Immature natural killer cell (primary cell): ENCODE results near the gene CORIN. TPM values are rescaled to one million over a fixed set of nuclear protein-coding genes. Genes with fewer than 3 reads are reported as not detected.
"Not testable (repeated sequence)": the region's sequence is repeated elsewhere in the genome, so short reads cannot be mapped to it uniquely, and the experiment has no call there.

Experiments used
- DNase-seq, 3 donors: peaks; one replicate each; pipeline ENCODE4 v3.0.0; 2022; ENCODE audit warnings: mixed read lengths in 1 of 3
- H3K27ac Mint-ChIP-seq, 6 donors: one replicate each; pipeline ENCODE4 v1.8.0; 2020; ENCODE audit warnings: mixed read lengths in 6 of 6, mild to moderate bottlenecking in 5 of 6, inconsistent platforms in 4 of 6, moderate library complexity in 3 of 6
- H3K27me3 Mint-ChIP-seq, 3 donors: one replicate each; pipeline ENCODE4 v1.8.0; 2020 to 2021; ENCODE audit warnings: low read depth in 3 of 3, mild to moderate bottlenecking in 3 of 3, mixed read lengths in 3 of 3, moderate library complexity in 3 of 3, inconsistent platforms in 1 of 3
- H3K36me3 Mint-ChIP-seq, 3 donors: one replicate each; pipeline ENCODE4 v1.8.0; 2020; ENCODE audit warnings: mixed read lengths in 3 of 3, inconsistent platforms in 2 of 3, mild to moderate bottlenecking in 2 of 3
- H3K4me1 Mint-ChIP-seq, 2 donors: one replicate each; pipeline ENCODE4 v1.8.0; 2020; ENCODE audit warnings: inconsistent platforms in 2 of 2, mild to moderate bottlenecking in 2 of 2, mixed read lengths in 2 of 2, moderate library complexity in 1 of 2
- H3K4me3 Mint-ChIP-seq, 5 donors: one replicate each; pipeline ENCODE4 v1.8.0; 2020; ENCODE audit warnings: mild to moderate bottlenecking in 5 of 5, mixed read lengths in 5 of 5, inconsistent platforms in 3 of 5, moderate library complexity in 3 of 5
- H3K9me3 Mint-ChIP-seq, 6 donors: one replicate each; pipeline ENCODE4 v1.8.0; 2020; ENCODE audit warnings: mild to moderate bottlenecking in 6 of 6, mixed read lengths in 6 of 6, inconsistent platforms in 4 of 6, moderate library complexity in 3 of 6
- polyA plus RNA-seq, 3 donors: library from polyadenylated mRNA; unstranded; fragments of 300-500 nt; fragmentation: Illumina TruSeq; gene quantifications; one replicate each; pipeline ENCODE4 v1.2.3, GENCODE V29; 2021

Gene CORIN
- polyA plus RNA-seq, 3 donors from 2014 or later = not detected

GRCh38 chr4:47719576-47719975 is 118.3 kb downstream of the CORIN start:
- Mint-ChIP-seq H3K4me1 (no peaks in the 10 kb centered on the region), H3K27me3 (peaks cover 0 to 6% (median 4%) of the 10 kb centered on the region in 3 donors), H3K9me3 (no peaks in the 10 kb centered on the region), H3K27ac (no peak overlapping the region), H3K36me3 (no peaks in the 10 kb centered on the region), H3K4me3 (no peak overlapping the region)
- DNase-seq = no peak

DNA sequence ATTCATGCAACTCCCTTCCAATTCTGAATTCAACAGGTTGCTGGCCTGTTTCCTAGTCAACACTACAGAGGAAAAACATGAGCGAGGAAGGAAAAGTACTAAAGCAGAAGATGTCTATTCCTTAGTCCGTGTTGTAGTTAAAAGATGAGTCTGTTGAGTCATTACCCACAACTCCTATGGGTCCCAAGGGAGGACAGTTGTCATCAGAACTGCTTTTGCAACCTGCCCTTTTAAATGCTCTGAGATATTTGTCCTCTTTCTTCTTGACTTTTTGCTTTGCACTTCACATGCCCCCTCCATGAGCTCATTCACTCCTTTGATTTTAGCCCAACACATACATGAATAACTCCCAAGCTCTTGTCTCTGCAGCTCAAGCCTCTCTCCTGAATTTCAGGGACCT is 119.2 kb downstream of the CORIN start:
- Mint-ChIP-seq H3K27me3 (peaks cover 0 to 6% (median 2%) of the 10 kb centered on the region in 3 donors), H3K9me3 (no peaks in the 10 kb centered on the region), H3K4me1 (no peaks in the 10 kb centered on the region), H3K27ac (no peak overlapping the region), H3K36me3 (no peaks in the 10 kb centered on the region), H3K4me3 (no peak overlapping the region)
- DNase-seq = no peak

DNA sequence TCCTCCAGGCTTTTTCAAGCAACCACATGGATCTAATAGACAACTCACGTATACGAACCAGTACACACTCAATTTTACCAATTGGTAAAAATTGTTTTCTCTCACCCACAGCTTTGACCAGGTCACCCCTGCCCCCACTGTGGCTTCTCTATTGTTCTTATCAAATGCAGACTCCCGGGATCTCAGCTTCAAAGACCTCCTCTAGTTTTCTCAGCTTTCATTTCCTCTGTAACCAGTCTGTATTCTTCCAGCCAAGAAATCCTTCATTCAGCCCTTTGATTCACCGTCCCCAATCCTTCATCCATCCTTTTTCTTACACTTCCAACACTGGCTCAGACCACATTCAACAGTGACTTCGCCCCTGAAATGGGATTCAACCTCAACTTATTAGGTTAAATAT is 120.7 kb downstream of the CORIN start:
- DNase-seq = no peak
- no peak overlapping the region for H3K27ac Mint-ChIP-seq
- H3K27me3 Mint-ChIP-seq = peaks cover 0 to 5% (median 2%) of the 10 kb centered on the region in 3 donors
- no peaks in the 10 kb centered on the region for H3K36me3 Mint-ChIP-seq
- H3K4me3 Mint-ChIP-seq = no peak overlapping the region
- no peaks in the 10 kb centered on the region for H3K4me1 Mint-ChIP-seq
- H3K9me3 Mint-ChIP-seq = no peaks in the 10 kb centered on the region

DNA sequence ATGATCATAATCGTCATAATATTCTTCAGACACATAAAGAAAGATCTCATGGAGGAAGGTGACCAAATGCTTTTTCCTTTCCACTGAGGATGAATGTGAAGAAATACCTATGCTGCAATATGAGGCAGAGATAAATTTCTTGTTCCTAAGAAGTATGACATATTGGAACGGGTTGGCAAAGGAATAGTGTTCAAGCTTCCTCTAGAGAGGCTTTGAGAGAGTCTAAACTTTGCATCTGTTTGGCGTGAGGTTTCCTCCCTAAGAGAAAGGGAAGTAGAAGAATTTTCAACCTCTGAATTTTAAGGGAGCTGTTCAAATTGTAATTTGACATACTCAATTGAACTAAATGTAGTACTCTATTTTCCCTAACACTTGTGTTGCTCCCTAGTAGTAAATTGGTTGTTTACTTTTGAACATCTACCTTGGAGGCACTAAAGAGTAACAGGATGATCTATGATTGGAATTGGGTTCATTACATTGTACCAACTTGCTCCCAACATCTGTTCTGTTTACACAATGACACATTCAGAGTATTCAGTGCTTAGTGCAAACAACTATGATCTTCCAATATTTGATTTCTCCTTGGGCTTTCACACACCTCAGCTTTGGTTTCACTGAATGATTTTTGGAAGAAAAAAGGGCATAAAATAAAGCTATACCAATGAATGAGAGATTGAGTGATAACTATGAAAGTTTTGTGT is 122.0 kb downstream of the CORIN start:
- Mint-ChIP-seq H3K4me1 (no peaks in the 10 kb centered on the region), H3K27me3 (peaks cover 1 to 6% (median 2%) of the 10 kb centered on the region in 3 donors), H3K36me3 (no peaks in the 10 kb centered on the region), H3K9me3 (no peaks in the 10 kb centered on the region), H3K27ac (no peak overlapping the region), H3K4me3 (no peak overlapping the region)
- no peak for DNase-seq

- no peak for DNase-seq
- H3K27ac Mint-ChIP-seq = no peak overlapping the region
- H3K9me3 Mint-ChIP-seq = no peaks in the 10 kb centered on the region
- H3K27me3 Mint-ChIP-seq = peaks cover 1 to 6% (median 2%) of the 10 kb centered on the region in 3 donors
- no peak overlapping the region for H3K4me3 Mint-ChIP-seq
- no peaks in the 10 kb centered on the region for H3K4me1 Mint-ChIP-seq
- H3K36me3 Mint-ChIP-seq = no peaks in the 10 kb centered on the region
Measured at GRCh38 chr4:47714269-47714668, 123.6 kb downstream of the CORIN start.

- H3K4me1 Mint-ChIP-seq = no peaks in the 10 kb centered on the region
- H3K27ac Mint-ChIP-seq = no peak overlapping the region
- no peaks in the 10 kb centered on the region for H3K9me3 Mint-ChIP-seq
- no peaks in the 10 kb centered on the region for H3K36me3 Mint-ChIP-seq
- no peak overlapping the region for H3K4me3 Mint-ChIP-seq
- no peak for DNase-seq
- H3K27me3 Mint-ChIP-seq = peaks cover 1 to 6% (median 2%) of the 10 kb centered on the region in 3 donors
Measured at GRCh38 chr4:47713129-47713834, 124.6 kb downstream of the CORIN start.

- no peaks in the 10 kb centered on the region for H3K9me3 Mint-ChIP-seq
- no peak for DNase-seq
- no peaks in the 10 kb centered on the region for H3K36me3 Mint-ChIP-seq
- no peak overlapping the region for H3K27ac Mint-ChIP-seq
- no peaks in the 10 kb centered on the region for H3K4me1 Mint-ChIP-seq
- peaks cover 1 to 6% (median 2%) of the 10 kb centered on the region in 3 donors for H3K27me3 Mint-ChIP-seq
- H3K4me3 Mint-ChIP-seq = no peak overlapping the region
Measured at GRCh38 chr4:47711646-47712045, 126.2 kb downstream of the CORIN start.

- no peaks in the 10 kb centered on the region for H3K4me1 Mint-ChIP-seq
- H3K27me3 Mint-ChIP-seq = peaks cover 1 to 6% (median 4%) of the 10 kb centered on the region in 3 donors
- no peak for DNase-seq
- no peak overlapping the region for H3K4me3 Mint-ChIP-seq
- H3K27ac Mint-ChIP-seq = no peak overlapping the region
- no peaks in the 10 kb centered on the region for H3K9me3 Mint-ChIP-seq
- no peaks in the 10 kb centered on the region for H3K36me3 Mint-ChIP-seq
Measured at GRCh38 chr4:47711183-47711582, 126.7 kb downstream of the CORIN start.

- H3K27ac Mint-ChIP-seq, H3K4me1 Mint-ChIP-seq, H3K36me3 Mint-ChIP-seq, DNase-seq, H3K9me3 Mint-ChIP-seq, H3K4me3 Mint-ChIP-seq, H3K27me3 Mint-ChIP-seq: not testable (repeated sequence)
Measured at GRCh38 chr4:47706352-47706751, 131.5 kb downstream of the CORIN start.

DNA sequence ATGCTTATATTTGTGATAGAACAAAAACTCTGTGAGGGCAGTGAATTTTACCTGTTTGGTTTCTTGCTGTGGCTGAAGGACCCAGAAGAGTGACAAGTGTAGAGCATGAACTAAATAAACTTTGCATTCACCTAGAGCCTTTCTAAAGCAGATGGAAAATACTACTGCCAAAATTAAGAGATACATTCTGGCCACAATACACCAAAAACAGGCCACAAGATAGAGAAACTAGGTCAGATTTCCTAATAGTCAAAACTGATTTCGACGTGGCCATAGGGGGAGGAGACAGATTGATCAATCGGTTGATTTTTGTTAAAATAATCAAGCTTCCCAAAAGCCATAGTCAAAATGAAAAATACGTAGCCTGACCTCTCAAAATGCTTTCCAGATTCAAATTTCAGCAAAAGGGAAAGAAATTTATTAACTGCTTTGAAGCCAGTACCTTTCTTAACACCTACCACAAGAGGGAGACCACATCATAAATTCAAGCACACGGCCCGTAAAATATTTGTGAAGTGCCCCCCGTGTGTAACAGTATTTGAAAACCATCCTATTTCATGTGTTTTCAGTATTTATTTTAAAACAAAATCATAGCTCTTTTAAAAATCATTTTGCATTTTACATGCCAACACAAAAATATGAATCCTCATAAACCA is 132.4 kb downstream of the CORIN start:
- DNase-seq = no peak
- Mint-ChIP-seq H3K4me1 (no peaks in the 10 kb centered on the region), H3K27ac (no peak overlapping the region), H3K9me3 (no peaks in the 10 kb centered on the region), H3K4me3 (no peak overlapping the region), H3K27me3 (peaks cover 3 to 5% (median 3%) of the 10 kb centered on the region in 3 donors), H3K36me3 (no peaks in the 10 kb centered on the region)

GRCh38 chr4:47704693-47705325 is 133.1 kb downstream of the CORIN start:
- peaks cover 3 to 7% (median 5%) of the 10 kb centered on the region in 3 donors for H3K27me3 Mint-ChIP-seq
- no peaks in the 10 kb centered on the region for H3K9me3 Mint-ChIP-seq
- no peaks in the 10 kb centered on the region for H3K36me3 Mint-ChIP-seq
- H3K27ac Mint-ChIP-seq = no peak overlapping the region
- no peak for DNase-seq
- no peak overlapping the region for H3K4me3 Mint-ChIP-seq
- H3K4me1 Mint-ChIP-seq = no peaks in the 10 kb centered on the region

GRCh38 chr4:47703956-47704355 is 133.9 kb downstream of the CORIN start:
- Mint-ChIP-seq H3K4me3 (no peak overlapping the region), H3K36me3 (no peaks in the 10 kb centered on the region), H3K27ac (no peak overlapping the region), H3K9me3 (no peaks in the 10 kb centered on the region), H3K4me1 (no peaks in the 10 kb centered on the region), H3K27me3 (peaks cover 3 to 7% (median 5%) of the 10 kb centered on the region in 3 donors)
- DNase-seq = no peak

- peaks cover 3 to 7% (median 5%) of the 10 kb centered on the region in 3 donors for H3K27me3 Mint-ChIP-seq
- no peak for DNase-seq
- H3K36me3 Mint-ChIP-seq = no peaks in the 10 kb centered on the region
- H3K9me3 Mint-ChIP-seq = no peaks in the 10 kb centered on the region
- H3K27ac Mint-ChIP-seq = no peak overlapping the region
- no peak overlapping the region for H3K4me3 Mint-ChIP-seq
- H3K4me1 Mint-ChIP-seq = no peaks in the 10 kb centered on the region
Measured at GRCh38 chr4:47703008-47703407, 134.9 kb downstream of the CORIN start.

DNA sequence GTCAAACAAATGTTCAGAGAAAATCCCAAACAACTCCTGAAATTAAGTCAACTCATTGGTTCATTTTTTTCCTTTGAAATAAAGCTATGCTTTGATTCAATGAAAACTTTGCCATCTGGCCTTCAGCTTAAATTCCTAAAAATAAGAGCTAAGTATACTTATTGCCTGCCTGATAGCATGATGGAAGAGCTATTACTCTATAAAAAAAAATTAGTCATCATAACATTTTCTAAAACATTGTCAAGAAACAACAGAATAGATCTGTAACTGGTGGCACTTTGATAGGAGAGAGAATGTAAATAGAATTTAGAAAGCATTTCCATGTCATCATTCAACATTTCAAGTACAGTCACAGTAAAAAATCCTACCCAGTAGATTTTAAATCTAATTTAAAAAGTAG is 136.6 kb downstream of the CORIN start:
- no peak for DNase-seq
- no peak overlapping the region for H3K27ac Mint-ChIP-seq
- no peaks in the 10 kb centered on the region for H3K36me3 Mint-ChIP-seq
- H3K4me1 Mint-ChIP-seq = no peaks in the 10 kb centered on the region
- no peaks in the 10 kb centered on the region for H3K9me3 Mint-ChIP-seq
- H3K4me3 Mint-ChIP-seq = no peak overlapping the region
- peaks cover 2 to 9% (median 5%) of the 10 kb centered on the region in 3 donors for H3K27me3 Mint-ChIP-seq
